SK-N-SH treated with all-trans-retinoic acid at 6 μM for 48 hours (cell line): Measurements from ENCODE around the gene RPS14.

ENCODE experiments used
- ATAC-seq: fragments of 200-7000 bp; cut with Tn5 transposase; 3 replicates; pipeline ENCODE4 v1.9.1; 2020; ENCODE audit warnings: mild to moderate bottlenecking, moderate library complexity
- ARNTL ChIP-seq: fragments of 450-650 bp; formaldehyde crosslinking; IDR thresholded peaks from 2 replicates; pipeline ENCODE4 v1.5.0; 2020; ENCODE audit warnings: low read depth, mild to moderate bottlenecking, moderate library complexity, borderline replicate concordance
- BACH2 ChIP-seq: fragments of 250-450 bp; sonication (Bioruptor Pico); IDR thresholded peaks from 2 replicates; pipeline ENCODE4 v1.9.0; 2021; ENCODE audit warnings: mild to moderate bottlenecking, borderline replicate concordance
- ESRRG ChIP-seq: fragments of 250-450 bp; sonication (Bioruptor Pico); IDR thresholded peaks from 2 replicates; pipeline ENCODE4 v1.6.1; 2021; ENCODE audit warnings: mild to moderate bottlenecking
- GLIS3 ChIP-seq: fragments of 250-450 bp; sonication (Bioruptor Pico); IDR thresholded peaks from 2 replicates; pipeline ENCODE4 v1.5.0; 2020; ENCODE audit warnings: mild to moderate bottlenecking, moderate library complexity
- PPARA ChIP-seq: fragments of 250-450 bp; sonication (Bioruptor Pico); IDR thresholded peaks from 2 replicates; pipeline ENCODE4 v1.5.0; 2020; ENCODE audit warnings: mild to moderate bottlenecking, borderline replicate concordance
- RARB ChIP-seq: fragments of 250-450 bp; sonication (Bioruptor Pico); IDR thresholded peaks from 2 replicates; pipeline ENCODE4 v1.8.0; 2021; ENCODE audit warnings: mild to moderate bottlenecking, moderate library complexity
- SNAI2 ChIP-seq: fragments of 250-450 bp; sonication (Bioruptor Pico); IDR thresholded peaks from 2 replicates; pipeline ENCODE4 v1.5.0; 2020; ENCODE audit warnings: mild to moderate bottlenecking, moderate library complexity
- TCF4 ChIP-seq: fragments of 250-450 bp; sonication (Bioruptor Pico); IDR thresholded peaks from 2 replicates; pipeline ENCODE4 v1.8.0; 2021; ENCODE audit warnings: mild to moderate bottlenecking, moderate library complexity, borderline replicate concordance
- TOX ChIP-seq: fragments of 250-450 bp; sonication (Bioruptor Pico); IDR thresholded peaks from 2 replicates; pipeline ENCODE4 v1.8.0; 2021; ENCODE audit warnings: mild to moderate bottlenecking, moderate library complexity, borderline replicate concordance
- ZC3H10 ChIP-seq: fragments of 250-450 bp; sonication (Bioruptor Pico); IDR thresholded peaks from 2 replicates; pipeline ENCODE4 v1.5.1; 2021; ENCODE audit warnings: mild to moderate bottlenecking, moderate library complexity
- ZFP3 ChIP-seq: fragments of 250-450 bp; sonication (Bioruptor Pico); IDR thresholded peaks from 2 replicates; pipeline ENCODE4 v1.5.0; 2020; ENCODE audit warnings: mild to moderate bottlenecking, moderate library complexity
- ZFP30 ChIP-seq: fragments of 450-650 bp; formaldehyde crosslinking; IDR thresholded peaks from 2 replicates; pipeline ENCODE4 v1.5.0; 2022; ENCODE audit warnings: mild to moderate bottlenecking, moderate library complexity
- ZNF565 ChIP-seq: fragments of 450-650 bp; formaldehyde crosslinking; conservative IDR thresholded peaks from 2 replicates; pipeline ENCODE4 v1.5.0; 2020; ENCODE audit warnings: low read depth, mild to moderate bottlenecking, moderate library complexity
- ZNF70 ChIP-seq: fragments of 450-650 bp; formaldehyde crosslinking; IDR thresholded peaks from 2 replicates; pipeline ENCODE4 v1.5.0; 2020; ENCODE audit warnings: mild to moderate bottlenecking, moderate library complexity
- ZNF8 ChIP-seq: fragments of 450-650 bp; formaldehyde crosslinking; IDR thresholded peaks from 2 replicates; pipeline ENCODE4 v1.5.0; 2020; ENCODE audit warnings: mild to moderate bottlenecking, moderate library complexity
- TF ChIP-seq, protein P1 (sequence below): fragments of 250-450 bp; sonication (Bioruptor Pico); IDR thresholded peaks from 2 replicates; pipeline ENCODE4 v1.5.0; 2020; ENCODE audit warnings: mild to moderate bottlenecking, moderate library complexity
- TF ChIP-seq, protein P2 (sequence below): fragments of 250-450 bp; sonication (Bioruptor Pico); IDR thresholded peaks from 2 replicates; pipeline ENCODE4 v1.5.1; 2021; ENCODE audit warnings: mild to moderate bottlenecking, moderate library complexity
- TF ChIP-seq, protein P3 (sequence below): fragments of 250-450 bp; sonication (Bioruptor Pico); IDR thresholded peaks from 2 replicates; pipeline ENCODE4 v1.8.0; 2021; ENCODE audit warnings: low read depth, mild to moderate bottlenecking, moderate library complexity, borderline replicate concordance
- TF ChIP-seq, protein P4 (sequence below): fragments of 250-450 bp; sonication (Bioruptor Pico); IDR thresholded peaks from 2 replicates; pipeline ENCODE4 v1.8.0; 2020; ENCODE audit warnings: mild to moderate bottlenecking, moderate library complexity, borderline replicate concordance
- TF ChIP-seq, protein P5 (sequence below): fragments of 250-450 bp; sonication (Bioruptor Pico); IDR thresholded peaks from 2 replicates; pipeline ENCODE4 v1.5.1; 2020; ENCODE audit warnings: low read depth, mild to moderate bottlenecking, moderate library complexity

The RPS14 gene

DNA sequence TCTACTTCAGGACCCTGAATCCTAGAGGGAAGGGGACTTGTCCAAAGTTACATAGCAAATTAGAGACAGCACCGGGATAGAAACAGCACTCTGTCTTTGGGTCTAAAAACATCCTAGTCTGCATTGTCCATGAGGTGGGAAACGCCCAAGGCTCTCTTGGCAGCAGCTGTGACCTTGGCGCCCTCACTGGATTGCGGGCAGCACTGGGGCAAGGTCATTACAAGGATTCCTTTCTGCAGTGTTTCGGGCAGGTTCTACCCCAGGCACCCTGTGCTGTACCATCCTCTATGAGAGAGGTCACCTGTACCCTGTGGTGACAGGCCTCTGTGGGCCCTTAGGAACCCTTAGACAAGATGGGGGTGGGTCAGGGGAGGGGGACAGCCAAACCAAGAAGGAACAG is 45.4 kb downstream of the RPS14 start (continued):
- TF ChIP-seq, protein P1, sequence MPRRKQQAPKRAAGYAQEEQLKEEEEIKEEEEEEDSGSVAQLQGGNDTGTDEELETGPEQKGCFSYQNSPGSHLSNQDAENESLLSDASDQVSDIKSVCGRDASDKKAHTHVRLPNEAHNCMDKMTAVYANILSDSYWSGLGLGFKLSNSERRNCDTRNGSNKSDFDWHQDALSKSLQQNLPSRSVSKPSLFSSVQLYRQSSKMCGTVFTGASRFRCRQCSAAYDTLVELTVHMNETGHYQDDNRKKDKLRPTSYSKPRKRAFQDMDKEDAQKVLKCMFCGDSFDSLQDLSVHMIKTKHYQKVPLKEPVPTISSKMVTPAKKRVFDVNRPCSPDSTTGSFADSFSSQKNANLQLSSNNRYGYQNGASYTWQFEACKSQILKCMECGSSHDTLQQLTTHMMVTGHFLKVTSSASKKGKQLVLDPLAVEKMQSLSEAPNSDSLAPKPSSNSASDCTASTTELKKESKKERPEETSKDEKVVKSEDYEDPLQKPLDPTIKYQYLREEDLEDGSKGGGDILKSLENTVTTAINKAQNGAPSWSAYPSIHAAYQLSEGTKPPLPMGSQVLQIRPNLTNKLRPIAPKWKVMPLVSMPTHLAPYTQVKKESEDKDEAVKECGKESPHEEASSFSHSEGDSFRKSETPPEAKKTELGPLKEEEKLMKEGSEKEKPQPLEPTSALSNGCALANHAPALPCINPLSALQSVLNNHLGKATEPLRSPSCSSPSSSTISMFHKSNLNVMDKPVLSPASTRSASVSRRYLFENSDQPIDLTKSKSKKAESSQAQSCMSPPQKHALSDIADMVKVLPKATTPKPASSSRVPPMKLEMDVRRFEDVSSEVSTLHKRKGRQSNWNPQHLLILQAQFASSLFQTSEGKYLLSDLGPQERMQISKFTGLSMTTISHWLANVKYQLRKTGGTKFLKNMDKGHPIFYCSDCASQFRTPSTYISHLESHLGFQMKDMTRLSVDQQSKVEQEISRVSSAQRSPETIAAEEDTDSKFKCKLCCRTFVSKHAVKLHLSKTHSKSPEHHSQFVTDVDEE, result no peak
- TF ChIP-seq PPARA (no peak), ZNF70 (CRISPR knock-in tag) (no peak), RARB (CRISPR knock-in tag) (no peak), ZNF565 (CRISPR knock-in tag) (no peak), BACH2 (CRISPR knock-in tag) (no peak), ZFP30 (no peak)
- TF ChIP-seq, protein P2, sequence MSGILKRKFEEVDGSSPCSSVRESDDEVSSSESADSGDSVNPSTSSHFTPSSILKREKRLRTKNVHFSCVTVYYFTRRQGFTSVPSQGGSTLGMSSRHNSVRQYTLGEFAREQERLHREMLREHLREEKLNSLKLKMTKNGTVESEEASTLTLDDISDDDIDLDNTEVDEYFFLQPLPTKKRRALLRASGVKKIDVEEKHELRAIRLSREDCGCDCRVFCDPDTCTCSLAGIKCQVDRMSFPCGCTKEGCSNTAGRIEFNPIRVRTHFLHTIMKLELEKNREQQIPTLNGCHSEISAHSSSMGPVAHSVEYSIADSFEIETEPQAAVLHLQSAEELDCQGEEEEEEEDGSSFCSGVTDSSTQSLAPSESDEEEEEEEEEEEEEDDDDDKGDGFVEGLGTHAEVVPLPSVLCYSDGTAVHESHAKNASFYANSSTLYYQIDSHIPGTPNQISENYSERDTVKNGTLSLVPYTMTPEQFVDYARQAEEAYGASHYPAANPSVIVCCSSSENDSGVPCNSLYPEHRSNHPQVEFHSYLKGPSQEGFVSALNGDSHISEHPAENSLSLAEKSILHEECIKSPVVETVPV (CRISPR knock-in tag), result no peak
- TF ChIP-seq, protein P3, sequence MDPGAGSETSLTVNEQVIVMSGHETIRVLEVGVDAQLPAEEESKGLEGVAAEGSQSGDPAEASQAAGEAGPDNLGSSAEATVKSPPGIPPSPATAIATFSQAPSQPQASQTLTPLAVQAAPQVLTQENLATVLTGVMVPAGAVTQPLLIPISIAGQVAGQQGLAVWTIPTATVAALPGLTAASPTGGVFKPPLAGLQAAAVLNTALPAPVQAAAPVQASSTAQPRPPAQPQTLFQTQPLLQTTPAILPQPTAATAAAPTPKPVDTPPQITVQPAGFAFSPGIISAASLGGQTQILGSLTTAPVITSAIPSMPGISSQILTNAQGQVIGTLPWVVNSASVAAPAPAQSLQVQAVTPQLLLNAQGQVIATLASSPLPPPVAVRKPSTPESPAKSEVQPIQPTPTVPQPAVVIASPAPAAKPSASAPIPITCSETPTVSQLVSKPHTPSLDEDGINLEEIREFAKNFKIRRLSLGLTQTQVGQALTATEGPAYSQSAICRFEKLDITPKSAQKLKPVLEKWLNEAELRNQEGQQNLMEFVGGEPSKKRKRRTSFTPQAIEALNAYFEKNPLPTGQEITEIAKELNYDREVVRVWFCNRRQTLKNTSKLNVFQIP (CRISPR knock-in tag), result no peak
- TF ChIP-seq, protein P4, sequence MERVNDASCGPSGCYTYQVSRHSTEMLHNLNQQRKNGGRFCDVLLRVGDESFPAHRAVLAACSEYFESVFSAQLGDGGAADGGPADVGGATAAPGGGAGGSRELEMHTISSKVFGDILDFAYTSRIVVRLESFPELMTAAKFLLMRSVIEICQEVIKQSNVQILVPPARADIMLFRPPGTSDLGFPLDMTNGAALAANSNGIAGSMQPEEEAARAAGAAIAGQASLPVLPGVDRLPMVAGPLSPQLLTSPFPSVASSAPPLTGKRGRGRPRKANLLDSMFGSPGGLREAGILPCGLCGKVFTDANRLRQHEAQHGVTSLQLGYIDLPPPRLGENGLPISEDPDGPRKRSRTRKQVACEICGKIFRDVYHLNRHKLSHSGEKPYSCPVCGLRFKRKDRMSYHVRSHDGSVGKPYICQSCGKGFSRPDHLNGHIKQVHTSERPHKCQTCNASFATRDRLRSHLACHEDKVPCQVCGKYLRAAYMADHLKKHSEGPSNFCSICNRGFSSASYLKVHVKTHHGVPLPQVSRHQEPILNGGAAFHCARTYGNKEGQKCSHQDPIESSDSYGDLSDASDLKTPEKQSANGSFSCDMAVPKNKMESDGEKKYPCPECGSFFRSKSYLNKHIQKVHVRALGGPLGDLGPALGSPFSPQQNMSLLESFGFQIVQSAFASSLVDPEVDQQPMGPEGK (CRISPR knock-in tag), result no peak

DNA sequence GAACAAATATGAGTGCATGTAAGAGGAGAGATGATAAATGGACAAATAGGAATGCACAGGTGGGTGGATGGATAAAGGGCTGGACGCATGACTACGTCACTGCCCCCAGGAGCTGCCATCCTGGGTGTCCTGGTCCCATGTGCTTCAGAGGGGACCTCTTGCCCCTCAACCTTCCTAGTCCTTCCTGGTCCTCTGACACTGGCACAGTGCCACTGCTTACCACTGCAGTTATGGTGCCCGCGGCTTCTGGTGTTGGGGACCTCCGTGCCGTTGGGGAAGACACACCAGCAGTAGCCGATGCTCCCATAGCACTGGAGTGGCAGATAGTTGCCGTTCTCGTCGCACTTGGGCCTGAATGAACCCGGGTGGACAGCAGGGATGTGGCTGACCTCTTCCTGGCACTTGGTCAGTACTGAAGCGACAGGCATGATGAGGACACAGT is 46.6 kb downstream of the RPS14 start:
- TF ChIP-seq TCF4 (CRISPR knock-in tag) (no peak), SNAI2 (CRISPR knock-in tag) (no peak), ZFP30 (no peak), ZNF70 (CRISPR knock-in tag) (no peak), ESRRG (CRISPR knock-in tag) (no peak), GLIS3 (CRISPR knock-in tag) (no peak), ZC3H10 (CRISPR knock-in tag) (no peak), ARNTL (CRISPR knock-in tag) (no peak), ZNF8 (CRISPR knock-in tag) (no peak), ZNF565 (CRISPR knock-in tag) (no peak), BACH2 (CRISPR knock-in tag) (no peak), ZFP3 (CRISPR knock-in tag) (no peak), TOX (CRISPR knock-in tag) (no peak), PPARA (no peak)
- TF ChIP-seq, protein P5, sequence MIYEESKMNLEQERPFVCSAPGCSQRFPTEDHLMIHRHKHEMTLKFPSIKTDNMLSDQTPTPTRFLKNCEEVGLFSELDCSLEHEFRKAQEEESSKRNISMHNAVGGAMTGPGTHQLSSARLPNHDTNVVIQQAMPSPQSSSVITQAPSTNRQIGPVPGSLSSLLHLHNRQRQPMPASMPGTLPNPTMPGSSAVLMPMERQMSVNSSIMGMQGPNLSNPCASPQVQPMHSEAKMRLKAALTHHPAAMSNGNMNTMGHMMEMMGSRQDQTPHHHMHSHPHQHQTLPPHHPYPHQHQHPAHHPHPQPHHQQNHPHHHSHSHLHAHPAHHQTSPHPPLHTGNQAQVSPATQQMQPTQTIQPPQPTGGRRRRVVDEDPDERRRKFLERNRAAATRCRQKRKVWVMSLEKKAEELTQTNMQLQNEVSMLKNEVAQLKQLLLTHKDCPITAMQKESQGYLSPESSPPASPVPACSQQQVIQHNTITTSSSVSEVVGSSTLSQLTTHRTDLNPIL (CRISPR knock-in tag), result no peak
- TF ChIP-seq, protein P3 (CRISPR knock-in tag), result no peak
- TF ChIP-seq, protein P4 (CRISPR knock-in tag), result no peak
- TF ChIP-seq, protein P1, result no peak
- no peak for ATAC-seq
